HEK293 (cell line): Measurements from ENCODE around the gene TEX13C.

Experiments
- BCL11A ChIP-seq: fragments of 450-650 bp; formaldehyde crosslinking; IDR thresholded peaks from 2 replicates; pipeline ENCODE4 v1.5.1; 2016; ENCODE audit warnings: low read depth, missing biosample characterization, missing genetic modification characterization
- CTCF ChIP-seq: fragments of 450-650 bp; formaldehyde crosslinking; IDR thresholded peaks from 2 replicates; pipeline ENCODE4 v1.5.1; 2016; ENCODE audit warnings: missing biosample characterization, missing genetic modification characterization
- GLI2 ChIP-seq: fragments of 450-650 bp; formaldehyde crosslinking; IDR thresholded peaks from 2 replicates; pipeline ENCODE4; 2017; ENCODE audit warnings: missing biosample characterization, missing genetic modification characterization, low read depth, borderline replicate concordance
- INSM2 ChIP-seq: fragments of 450-650 bp; formaldehyde crosslinking; IDR thresholded peaks from 2 replicates; pipeline ENCODE4 v1.5.1; 2016; ENCODE audit warnings: missing biosample characterization, missing genetic modification characterization
- ZBTB1 ChIP-seq: fragments of 450-650 bp; formaldehyde crosslinking; IDR thresholded peaks from 2 replicates; pipeline ENCODE4 v1.5.1; 2016; ENCODE audit warnings: missing biosample characterization, missing genetic modification characterization
- ZFP3 ChIP-seq: fragments of 450-650 bp; formaldehyde crosslinking; IDR thresholded peaks from 2 replicates; pipeline ENCODE4 v1.5.1; 2016; ENCODE audit warnings: low read depth, missing biosample characterization, missing genetic modification characterization
- ZNF138 ChIP-seq: fragments of 450-650 bp; formaldehyde crosslinking; IDR thresholded peaks from 2 replicates; pipeline ENCODE4 v1.5.1; 2016; ENCODE audit warnings: missing biosample characterization, missing genetic modification characterization, borderline replicate concordance
- ZNF518A ChIP-seq: fragments of 450-650 bp; formaldehyde crosslinking; conservative IDR thresholded peaks from 2 replicates; pipeline ENCODE4 v1.5.1; 2016; ENCODE audit warnings: low read depth, missing biosample characterization, missing genetic modification characterization
- ZNF600 ChIP-seq: fragments of 450-650 bp; formaldehyde crosslinking; IDR thresholded peaks from 2 replicates; pipeline ENCODE4 v1.5.1; 2016; ENCODE audit warnings: missing biosample characterization, missing genetic modification characterization
- ZNF707 ChIP-seq: fragments of 450-650 bp; formaldehyde crosslinking; IDR thresholded peaks from 2 replicates; pipeline ENCODE4 v1.5.1; 2016; ENCODE audit warnings: missing biosample characterization, missing genetic modification characterization
- ZNF776 ChIP-seq: fragments of 450-650 bp; formaldehyde crosslinking; IDR thresholded peaks from 2 replicates; pipeline ENCODE4 v1.5.0; 2017; ENCODE audit warnings: missing biosample characterization, missing genetic modification characterization, borderline replicate concordance
- ZNF792 ChIP-seq: fragments of 450-650 bp; formaldehyde crosslinking; IDR thresholded peaks from 2 replicates; pipeline ENCODE4 v1.5.1; 2016; ENCODE audit warnings: missing biosample characterization, missing genetic modification characterization
- TF ChIP-seq, protein P1 (sequence below): fragments of 450-650 bp; formaldehyde crosslinking; IDR thresholded peaks from 2 replicates; pipeline ENCODE4 v1.5.1; 2016; ENCODE audit warnings: missing biosample characterization, missing genetic modification characterization, borderline replicate concordance

DNA sequence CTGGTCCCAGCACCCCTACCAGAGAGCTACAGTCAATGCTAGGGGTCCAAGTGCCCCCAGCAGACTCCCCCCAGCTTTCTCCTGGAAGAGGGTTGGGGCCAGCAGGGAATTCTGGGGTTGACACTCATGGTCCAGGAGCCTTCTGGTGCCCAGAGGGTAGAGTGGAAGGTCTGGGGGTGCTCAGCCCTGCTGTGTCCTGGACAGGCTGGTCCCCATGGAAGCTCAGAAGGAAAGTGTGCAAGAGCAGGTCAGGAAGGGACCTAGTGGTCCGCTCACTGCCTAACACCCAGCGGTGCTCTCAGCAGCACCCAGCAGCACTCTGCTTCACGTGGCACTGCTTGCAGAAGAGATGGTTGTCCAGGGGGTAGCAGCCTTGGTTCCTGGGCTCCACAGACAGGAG, 6.9 kb downstream of the TEX13C start:
- TF ChIP-seq CTCF = no peak
- TF ChIP-seq ZNF776 (tag by site-specific recombination) = no peak
- no peak for TF ChIP-seq BCL11A (tag by site-specific recombination)
- TF ChIP-seq ZNF518A (tag by site-specific recombination) = no peak
- no peak for TF ChIP-seq ZNF707 (tag by site-specific recombination)
- no peak for TF ChIP-seq ZNF138
- TF ChIP-seq, protein P1, sequence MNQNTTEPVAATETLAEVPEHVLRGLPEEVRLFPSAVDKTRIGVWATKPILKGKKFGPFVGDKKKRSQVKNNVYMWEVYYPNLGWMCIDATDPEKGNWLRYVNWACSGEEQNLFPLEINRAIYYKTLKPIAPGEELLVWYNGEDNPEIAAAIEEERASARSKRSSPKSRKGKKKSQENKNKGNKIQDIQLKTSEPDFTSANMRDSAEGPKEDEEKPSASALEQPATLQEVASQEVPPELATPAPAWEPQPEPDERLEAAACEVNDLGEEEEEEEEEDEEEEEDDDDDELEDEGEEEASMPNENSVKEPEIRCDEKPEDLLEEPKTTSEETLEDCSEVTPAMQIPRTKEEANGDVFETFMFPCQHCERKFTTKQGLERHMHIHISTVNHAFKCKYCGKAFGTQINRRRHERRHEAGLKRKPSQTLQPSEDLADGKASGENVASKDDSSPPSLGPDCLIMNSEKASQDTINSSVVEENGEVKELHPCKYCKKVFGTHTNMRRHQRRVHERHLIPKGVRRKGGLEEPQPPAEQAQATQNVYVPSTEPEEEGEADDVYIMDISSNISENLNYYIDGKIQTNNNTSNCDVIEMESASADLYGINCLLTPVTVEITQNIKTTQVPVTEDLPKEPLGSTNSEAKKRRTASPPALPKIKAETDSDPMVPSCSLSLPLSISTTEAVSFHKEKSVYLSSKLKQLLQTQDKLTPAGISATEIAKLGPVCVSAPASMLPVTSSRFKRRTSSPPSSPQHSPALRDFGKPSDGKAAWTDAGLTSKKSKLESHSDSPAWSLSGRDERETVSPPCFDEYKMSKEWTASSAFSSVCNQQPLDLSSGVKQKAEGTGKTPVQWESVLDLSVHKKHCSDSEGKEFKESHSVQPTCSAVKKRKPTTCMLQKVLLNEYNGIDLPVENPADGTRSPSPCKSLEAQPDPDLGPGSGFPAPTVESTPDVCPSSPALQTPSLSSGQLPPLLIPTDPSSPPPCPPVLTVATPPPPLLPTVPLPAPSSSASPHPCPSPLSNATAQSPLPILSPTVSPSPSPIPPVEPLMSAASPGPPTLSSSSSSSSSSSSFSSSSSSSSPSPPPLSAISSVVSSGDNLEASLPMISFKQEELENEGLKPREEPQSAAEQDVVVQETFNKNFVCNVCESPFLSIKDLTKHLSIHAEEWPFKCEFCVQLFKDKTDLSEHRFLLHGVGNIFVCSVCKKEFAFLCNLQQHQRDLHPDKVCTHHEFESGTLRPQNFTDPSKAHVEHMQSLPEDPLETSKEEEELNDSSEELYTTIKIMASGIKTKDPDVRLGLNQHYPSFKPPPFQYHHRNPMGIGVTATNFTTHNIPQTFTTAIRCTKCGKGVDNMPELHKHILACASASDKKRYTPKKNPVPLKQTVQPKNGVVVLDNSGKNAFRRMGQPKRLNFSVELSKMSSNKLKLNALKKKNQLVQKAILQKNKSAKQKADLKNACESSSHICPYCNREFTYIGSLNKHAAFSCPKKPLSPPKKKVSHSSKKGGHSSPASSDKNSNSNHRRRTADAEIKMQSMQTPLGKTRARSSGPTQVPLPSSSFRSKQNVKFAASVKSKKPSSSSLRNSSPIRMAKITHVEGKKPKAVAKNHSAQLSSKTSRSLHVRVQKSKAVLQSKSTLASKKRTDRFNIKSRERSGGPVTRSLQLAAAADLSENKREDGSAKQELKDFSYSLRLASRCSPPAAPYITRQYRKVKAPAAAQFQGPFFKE (tag by site-specific recombination) = no peak
- no peak for TF ChIP-seq ZFP3
- TF ChIP-seq INSM2 (tag by site-specific recombination) = no peak
- TF ChIP-seq ZNF792 = no peak
- no peak for TF ChIP-seq GLI2
- no peak for TF ChIP-seq ZBTB1 (tag by site-specific recombination)
- no peak for TF ChIP-seq ZNF600 (tag by site-specific recombination)
